ENCODE results near the gene WDR36.

Gene WDR36

DNA sequence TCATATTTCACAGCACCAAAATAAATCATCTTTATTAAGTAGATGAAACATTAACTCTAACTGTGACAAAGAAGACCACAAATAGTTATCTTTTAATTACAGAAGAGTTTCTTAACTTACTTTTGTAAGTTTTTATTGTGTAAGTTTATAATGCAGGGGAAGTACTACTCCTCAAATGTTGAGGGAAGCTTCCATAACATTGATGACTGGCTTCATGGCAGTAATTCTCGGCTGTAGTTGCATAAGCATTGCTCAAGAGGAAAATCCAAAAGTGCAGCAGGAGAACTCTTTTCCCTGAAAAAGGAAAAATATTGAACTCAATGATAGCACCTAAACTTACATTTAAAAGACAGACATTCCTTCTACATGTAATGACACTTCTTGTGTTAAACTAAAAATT, 16.1 kb upstream of the WDR36 start:
- Mint-ChIP-seq H3K36me3 (peaks cover 2% of the 10 kb centered on the region), H3K9me3 (no peaks in the 10 kb centered on the region), H3K27me3 (peaks cover 45% of the 10 kb centered on the region), H3K4me3 (no peak overlapping the region), H3K27ac (no peak overlapping the region), H3K4me1 (peaks cover 29% of the 10 kb centered on the region)

DNA sequence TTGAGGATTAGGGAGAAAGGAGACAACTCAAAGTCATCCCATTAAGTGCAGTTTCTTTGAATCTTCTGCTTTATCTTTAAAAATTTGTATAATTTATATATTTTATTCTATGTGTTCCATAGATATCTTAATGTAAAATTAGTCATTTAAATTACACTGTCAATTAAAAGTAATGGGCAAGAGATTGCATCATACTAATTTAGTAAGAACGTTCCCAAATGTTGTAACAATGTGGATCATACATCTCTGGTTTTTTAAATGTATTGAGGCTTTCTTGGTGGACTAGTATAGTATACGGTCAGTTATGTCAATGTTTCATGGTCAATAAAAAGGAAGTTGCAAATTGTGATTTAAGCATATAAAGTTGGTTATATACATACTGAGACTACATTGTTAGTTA, 14.5 kb upstream of the WDR36 start:
- H3K27me3 Mint-ChIP-seq, result peaks cover 39% of the 10 kb centered on the region
- H3K4me1 Mint-ChIP-seq, result peaks cover 20% of the 10 kb centered on the region

DNA sequence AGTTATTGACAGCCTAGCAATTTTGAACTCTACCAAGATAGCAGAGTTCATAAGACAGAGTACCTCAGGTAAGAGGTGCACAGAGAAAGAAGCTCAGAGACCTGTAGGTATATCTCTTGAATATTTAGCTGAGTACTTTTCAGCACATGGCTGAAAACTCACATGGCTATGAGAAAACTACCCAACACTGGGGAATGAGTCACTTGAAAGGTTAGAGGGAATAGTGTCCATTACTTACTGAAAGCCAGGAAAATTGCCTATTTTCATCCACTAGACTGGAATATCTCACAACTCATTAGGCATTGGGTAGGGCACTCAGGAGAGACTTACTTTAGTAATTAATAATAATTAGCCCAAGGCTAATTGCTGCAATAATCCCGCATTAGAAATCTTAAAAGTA, 12.3 kb upstream of the WDR36 start:
- Mint-ChIP-seq H3K27me3 (peaks cover 36% of the 10 kb centered on the region), H3K4me1 (peaks cover 6% of the 10 kb centered on the region), H3K4me3 (no peak overlapping the region), H3K36me3 (no peaks in the 10 kb centered on the region), H3K9me3 (no peaks in the 10 kb centered on the region), H3K27ac (no peak overlapping the region)

More for the DNA sequence above, 14.5 kb upstream of the WDR36 start:
- H3K36me3 Mint-ChIP-seq, result peaks cover 2% of the 10 kb centered on the region
- H3K9me3 Mint-ChIP-seq, result no peaks in the 10 kb centered on the region
- H3K27ac Mint-ChIP-seq, result no peak overlapping the region
- H3K4me3 Mint-ChIP-seq, result no peak overlapping the region

DNA sequence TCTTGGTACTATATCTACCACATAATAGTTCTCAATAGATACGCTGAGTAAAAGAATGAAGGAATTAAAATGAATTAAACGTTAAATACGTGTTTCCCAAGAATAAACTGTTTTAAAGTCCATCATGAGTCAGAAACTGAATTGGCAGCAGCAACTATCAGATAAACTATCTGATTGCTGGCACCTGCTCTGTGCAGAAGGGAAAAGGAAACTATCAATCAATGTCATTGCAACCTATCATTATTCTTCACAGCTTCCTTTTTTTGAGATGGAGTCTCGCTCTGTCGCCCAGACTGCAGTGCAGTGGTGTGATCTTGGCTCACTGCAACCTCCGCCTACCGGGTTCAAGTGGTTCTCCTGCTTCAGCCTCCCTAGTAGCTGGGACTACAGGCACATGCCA, 8.8 kb upstream of the WDR36 start:
- Mint-ChIP-seq H3K9me3 (no peaks in the 10 kb centered on the region), H3K4me3 (no peak overlapping the region), H3K27ac (no peak overlapping the region), H3K36me3 (no peaks in the 10 kb centered on the region), H3K27me3 (peaks cover 26% of the 10 kb centered on the region), H3K4me1 (no peaks in the 10 kb centered on the region)

DNA sequence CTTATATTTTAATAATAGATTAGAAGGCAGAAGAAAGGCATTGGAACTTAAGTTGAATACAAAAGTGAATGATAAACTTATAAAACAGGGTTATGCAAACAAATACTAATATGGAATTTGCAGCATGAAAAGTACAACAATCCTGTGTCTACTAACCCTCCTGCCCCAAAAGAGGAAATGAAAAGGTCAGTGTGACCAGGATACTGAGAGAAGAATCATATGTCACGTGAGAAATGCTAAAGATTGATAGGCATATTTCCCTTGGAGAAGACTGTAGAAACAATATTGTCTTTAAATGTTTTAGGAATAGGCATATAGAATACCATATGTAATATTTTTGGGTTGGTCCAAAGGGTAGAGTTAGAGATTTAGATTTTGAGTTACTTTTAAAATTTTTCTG, 3.8 kb downstream of the WDR36 start:
- H3K27ac Mint-ChIP-seq, result no peak overlapping the region
- H3K4me3 Mint-ChIP-seq, result no peak overlapping the region
- H3K36me3 Mint-ChIP-seq, result peaks cover 25% of the 10 kb centered on the region
- H3K9me3 Mint-ChIP-seq, result peaks cover 4% of the 10 kb centered on the region
- peaks cover 47% of the 10 kb centered on the region for H3K4me1 Mint-ChIP-seq
- H3K27me3 Mint-ChIP-seq, result peaks cover under 1% of the 10 kb centered on the region

DNA sequence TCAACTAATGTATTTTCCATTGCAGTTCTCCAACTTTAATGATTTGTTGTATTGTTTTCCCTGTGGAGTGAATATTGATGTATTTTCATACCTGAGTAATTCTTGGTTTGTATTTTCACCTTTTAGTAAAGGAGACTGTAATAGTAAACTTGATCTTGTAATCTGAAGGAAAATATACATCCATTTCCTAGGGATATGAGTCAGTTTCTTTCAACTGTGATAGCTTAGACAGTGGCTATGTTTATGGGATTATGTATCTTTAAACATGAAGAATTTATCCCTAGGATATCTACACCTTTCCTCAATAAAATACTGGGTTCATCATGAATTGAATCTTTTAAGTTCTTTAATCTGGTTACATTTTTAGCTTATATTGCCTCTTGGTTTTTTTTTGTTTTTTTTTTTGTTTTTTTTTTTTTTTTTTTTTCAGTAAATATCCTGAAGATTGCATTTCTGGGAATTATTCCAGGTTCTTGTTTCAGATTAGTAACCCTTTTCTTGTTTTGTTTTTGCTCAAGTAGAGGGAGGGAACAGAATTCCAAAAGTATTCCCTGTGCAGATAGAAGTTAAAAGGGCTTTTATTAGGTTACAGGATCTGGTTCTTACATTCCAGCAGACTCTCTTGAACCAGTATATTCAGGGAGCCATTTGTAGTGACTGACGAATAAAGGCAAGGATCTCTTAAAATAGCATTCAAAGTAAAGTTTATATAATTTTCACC, 7.1 kb downstream of the WDR36 start:
- Mint-ChIP-seq H3K4me3 (no peak overlapping the region), H3K27ac (no peak overlapping the region), H3K36me3 (peaks cover 29% of the 10 kb centered on the region), H3K4me1 (peaks cover 36% of the 10 kb centered on the region), H3K27me3 (no peaks in the 10 kb centered on the region), H3K9me3 (no peaks in the 10 kb centered on the region)

DNA sequence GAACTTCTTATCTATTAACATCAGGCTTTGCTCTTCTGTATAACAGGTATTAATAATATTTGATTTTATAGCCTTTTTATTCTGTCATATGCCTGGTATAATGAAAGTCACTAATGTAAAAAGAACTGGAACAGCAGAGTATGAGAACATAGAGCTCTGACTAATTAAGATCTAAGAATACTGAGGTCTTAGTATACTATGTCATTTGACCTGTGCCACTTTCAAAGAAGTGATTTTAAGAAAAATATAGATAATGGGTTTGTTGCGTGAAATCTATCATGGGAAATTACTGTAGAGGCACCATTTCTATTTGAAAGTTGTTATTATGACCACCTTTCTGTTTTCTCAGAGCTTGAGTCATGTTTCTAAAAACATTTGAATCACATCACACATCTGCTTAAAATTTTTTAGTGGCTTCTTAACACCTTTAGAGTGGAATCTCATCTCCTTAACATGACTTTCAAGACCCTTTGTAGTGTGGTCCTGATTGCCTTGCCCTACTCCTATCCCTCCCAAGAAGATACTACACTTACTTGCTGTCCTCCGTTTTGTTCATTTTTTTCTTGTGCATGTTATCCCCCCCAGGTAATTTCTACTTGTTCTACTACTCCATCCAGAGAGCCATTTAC, 14.3 kb downstream of the WDR36 start:
- Mint-ChIP-seq H3K4me1 (peaks cover 10% of the 10 kb centered on the region), H3K36me3 (peaks cover 31% of the 10 kb centered on the region), H3K27ac (no peak overlapping the region), H3K4me3 (no peak overlapping the region), H3K9me3 (no peaks in the 10 kb centered on the region), H3K27me3 (no peaks in the 10 kb centered on the region)

DNA sequence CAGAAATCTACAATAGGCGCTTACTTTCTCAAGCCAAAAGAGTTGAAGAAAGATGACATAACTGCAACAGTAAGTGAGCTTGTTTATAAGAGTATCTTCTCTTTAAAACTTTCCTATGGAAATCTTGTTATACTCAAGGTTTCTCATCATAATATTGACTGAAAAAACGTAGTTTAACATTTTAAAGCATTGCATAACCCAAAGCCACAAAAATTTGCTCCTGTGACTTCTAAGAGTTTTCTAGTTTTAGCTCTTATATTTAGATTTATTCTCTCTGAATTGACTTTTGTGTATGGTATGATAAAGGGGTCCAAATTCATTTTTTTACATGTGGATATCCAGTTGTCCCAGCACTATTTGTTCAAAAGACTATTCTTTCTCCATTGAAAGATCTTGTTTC, 15.2 kb downstream of the WDR36 start:
- H3K36me3 Mint-ChIP-seq, result peaks cover 31% of the 10 kb centered on the region
- no peaks in the 10 kb centered on the region for H3K9me3 Mint-ChIP-seq
- no peak overlapping the region for H3K4me3 Mint-ChIP-seq
- H3K27ac Mint-ChIP-seq, result no peak overlapping the region
- no peaks in the 10 kb centered on the region for H3K27me3 Mint-ChIP-seq
- peaks cover 10% of the 10 kb centered on the region for H3K4me1 Mint-ChIP-seq

DNA sequence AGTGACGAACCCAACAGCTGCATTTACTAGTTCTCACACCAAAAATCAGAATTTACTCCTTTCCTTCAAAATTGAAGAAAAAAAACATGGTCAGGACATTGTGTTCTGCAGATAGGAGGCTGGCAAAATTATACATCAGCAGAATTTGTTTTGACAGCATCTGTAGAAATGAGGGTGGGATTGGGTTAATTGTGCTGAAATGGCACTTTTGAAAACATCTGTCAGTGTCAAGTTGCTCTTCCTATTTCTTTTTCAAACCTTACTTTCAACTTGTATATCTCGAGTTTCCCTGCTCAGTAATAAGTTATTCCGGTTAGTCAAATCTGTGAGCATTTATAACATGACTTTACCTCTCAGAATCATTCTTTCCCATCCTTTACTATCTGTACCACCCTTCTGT, 19.8 kb downstream of the WDR36 start:
- H3K27ac Mint-ChIP-seq, result no peak overlapping the region
- no peak overlapping the region for H3K4me3 Mint-ChIP-seq
- peaks cover 26% of the 10 kb centered on the region for H3K36me3 Mint-ChIP-seq
- peaks cover 13% of the 10 kb centered on the region for H3K4me1 Mint-ChIP-seq
- no peaks in the 10 kb centered on the region for H3K9me3 Mint-ChIP-seq
- no peaks in the 10 kb centered on the region for H3K27me3 Mint-ChIP-seq

DNA sequence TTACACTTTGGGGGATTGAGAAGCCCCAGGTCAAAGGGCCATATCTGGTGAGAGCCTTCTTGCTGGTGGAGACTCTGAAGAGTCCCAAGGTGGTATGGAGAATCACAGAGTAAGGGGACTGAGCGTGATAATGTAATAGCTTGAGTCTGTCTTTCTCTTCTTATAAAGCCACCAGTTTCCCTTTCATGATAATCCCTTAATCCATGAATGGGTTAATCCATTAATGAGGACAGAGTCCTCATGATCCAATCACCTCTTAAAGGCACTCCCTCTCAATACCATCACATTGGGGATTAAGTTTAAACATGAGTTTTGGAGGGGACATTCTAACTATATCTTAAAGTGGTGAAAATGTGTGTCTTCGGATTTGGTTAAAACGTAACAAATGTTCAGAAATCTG, 21.5 kb downstream of the WDR36 start:
- Mint-ChIP-seq H3K27me3 (no peaks in the 10 kb centered on the region), H3K27ac (no peak overlapping the region), H3K36me3 (peaks cover 18% of the 10 kb centered on the region), H3K4me1 (peaks cover 13% of the 10 kb centered on the region), H3K9me3 (no peaks in the 10 kb centered on the region), H3K4me3 (no peak overlapping the region)

DNA sequence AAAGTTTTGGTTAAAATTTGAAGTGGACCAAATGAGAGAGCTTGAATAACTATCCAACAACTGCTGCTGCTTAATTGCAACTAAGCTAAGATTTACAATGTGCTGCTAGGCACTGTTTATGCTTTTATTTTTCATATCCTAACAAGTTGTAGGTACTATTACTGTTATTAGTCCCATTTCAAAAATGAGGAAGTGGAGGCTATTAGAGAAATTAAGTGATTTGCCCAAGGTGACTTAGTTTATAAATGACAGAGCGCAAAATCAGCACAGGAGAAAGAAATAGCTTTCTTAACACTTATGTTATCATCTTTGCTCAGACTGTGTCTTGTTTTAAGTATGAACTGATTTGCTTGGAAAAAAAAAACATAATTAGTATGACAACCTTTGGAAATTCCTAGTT, 23.1 kb downstream of the WDR36 start:
- no peak overlapping the region for H3K4me3 Mint-ChIP-seq
- H3K9me3 Mint-ChIP-seq, result no peaks in the 10 kb centered on the region
- no peak overlapping the region for H3K27ac Mint-ChIP-seq
- H3K27me3 Mint-ChIP-seq, result no peaks in the 10 kb centered on the region
- peaks cover 21% of the 10 kb centered on the region for H3K36me3 Mint-ChIP-seq
- H3K4me1 Mint-ChIP-seq, result peaks cover 13% of the 10 kb centered on the region

DNA sequence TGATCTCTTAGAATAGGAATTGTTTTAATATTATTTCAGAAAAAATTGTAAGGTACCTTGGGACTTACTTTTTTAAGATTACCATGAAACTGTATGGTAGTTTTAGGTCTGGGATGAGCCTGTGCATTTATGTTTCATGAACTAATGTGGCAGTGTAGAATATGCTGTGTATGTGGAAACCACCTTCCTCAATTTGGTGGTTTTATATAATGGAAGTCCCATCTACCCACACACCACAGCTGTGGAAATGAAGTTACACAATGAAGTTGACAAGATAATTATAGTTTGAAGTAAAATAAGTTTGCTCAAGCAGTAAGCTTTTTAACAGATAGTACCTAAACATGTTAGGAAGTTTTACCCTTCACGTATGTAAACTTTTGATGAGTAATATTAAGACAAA, 24.4 kb downstream of the WDR36 start:
- Mint-ChIP-seq H3K4me1 (peaks cover 22% of the 10 kb centered on the region), H3K9me3 (no peaks in the 10 kb centered on the region), H3K27me3 (no peaks in the 10 kb centered on the region), H3K4me3 (no peak overlapping the region), H3K27ac (no peak overlapping the region), H3K36me3 (peaks cover 26% of the 10 kb centered on the region)

DNA sequence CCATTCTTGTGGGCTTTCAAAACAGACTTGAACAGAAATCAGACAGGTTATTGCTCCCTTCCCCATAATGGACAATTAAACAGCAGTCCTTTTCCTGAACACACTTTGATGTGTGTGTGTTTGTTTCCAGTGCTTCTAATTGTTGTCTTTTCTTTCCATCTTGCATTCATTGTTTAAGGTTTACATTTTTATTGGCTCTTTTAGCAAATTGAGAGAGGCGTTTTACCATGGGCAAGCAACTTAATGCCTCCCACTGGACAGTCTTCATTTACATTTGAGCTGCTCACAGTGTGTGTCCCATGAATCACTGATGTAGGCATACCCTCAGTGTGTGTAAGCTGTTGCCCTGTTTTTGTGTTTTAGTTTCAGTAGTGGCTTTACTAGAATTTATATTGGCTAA, 25.0 kb downstream of the WDR36 start:
- H3K36me3 Mint-ChIP-seq, result peaks cover 30% of the 10 kb centered on the region
- no peak overlapping the region for H3K27ac Mint-ChIP-seq
- H3K4me1 Mint-ChIP-seq, result peaks cover 26% of the 10 kb centered on the region
- no peaks in the 10 kb centered on the region for H3K9me3 Mint-ChIP-seq
- no peak overlapping the region for H3K4me3 Mint-ChIP-seq
- H3K27me3 Mint-ChIP-seq, result no peaks in the 10 kb centered on the region

DNA sequence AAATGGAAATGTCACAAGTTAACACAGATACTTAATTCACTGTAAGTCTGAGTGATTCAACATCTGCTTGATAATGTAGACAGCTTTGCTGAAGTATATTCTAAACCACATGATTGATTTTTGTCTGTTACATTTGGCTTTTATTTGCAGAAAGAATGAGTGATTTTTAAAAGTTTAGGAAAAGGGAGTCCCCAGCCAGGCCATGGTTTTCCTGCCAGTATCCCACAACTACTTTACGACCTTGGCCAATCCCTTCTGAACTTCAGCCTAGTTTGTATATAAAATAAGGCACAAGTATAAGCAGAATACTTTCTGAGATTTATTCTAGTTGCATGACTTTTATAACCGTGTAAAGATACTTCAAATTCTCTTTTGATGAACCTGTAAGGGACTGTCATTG, 27.1 kb downstream of the WDR36 start:
- no peak overlapping the region for H3K4me3 Mint-ChIP-seq
- no peaks in the 10 kb centered on the region for H3K9me3 Mint-ChIP-seq
- H3K4me1 Mint-ChIP-seq, result peaks cover 26% of the 10 kb centered on the region
- H3K27me3 Mint-ChIP-seq, result no peaks in the 10 kb centered on the region
- H3K36me3 Mint-ChIP-seq, result peaks cover 21% of the 10 kb centered on the region
- H3K27ac Mint-ChIP-seq, result no peak overlapping the region

DNA sequence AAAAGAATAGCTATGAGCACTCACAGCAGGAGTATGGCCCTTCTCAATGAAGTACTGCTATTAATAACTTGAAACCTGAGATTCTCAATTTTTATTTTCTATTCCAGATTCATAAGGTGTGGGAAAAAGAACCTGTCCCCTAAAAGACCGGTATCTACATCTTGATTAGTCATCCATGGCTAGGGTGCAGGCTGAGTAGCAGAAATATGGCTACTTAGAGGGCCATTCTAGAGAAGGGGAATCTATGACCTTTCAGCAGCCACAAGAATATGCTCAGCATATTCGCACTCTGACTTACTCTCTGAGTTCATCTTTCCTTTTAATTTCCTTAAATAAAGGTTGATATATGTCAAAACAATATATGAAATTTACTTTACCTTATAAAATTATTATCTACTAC, 27.7 kb downstream of the WDR36 start:
- peaks cover 24% of the 10 kb centered on the region for H3K4me1 Mint-ChIP-seq
- peaks cover 18% of the 10 kb centered on the region for H3K36me3 Mint-ChIP-seq
- H3K9me3 Mint-ChIP-seq, result no peaks in the 10 kb centered on the region
- no peak overlapping the region for H3K4me3 Mint-ChIP-seq
- no peaks in the 10 kb centered on the region for H3K27me3 Mint-ChIP-seq
- H3K27ac Mint-ChIP-seq, result no peak overlapping the region

DNA sequence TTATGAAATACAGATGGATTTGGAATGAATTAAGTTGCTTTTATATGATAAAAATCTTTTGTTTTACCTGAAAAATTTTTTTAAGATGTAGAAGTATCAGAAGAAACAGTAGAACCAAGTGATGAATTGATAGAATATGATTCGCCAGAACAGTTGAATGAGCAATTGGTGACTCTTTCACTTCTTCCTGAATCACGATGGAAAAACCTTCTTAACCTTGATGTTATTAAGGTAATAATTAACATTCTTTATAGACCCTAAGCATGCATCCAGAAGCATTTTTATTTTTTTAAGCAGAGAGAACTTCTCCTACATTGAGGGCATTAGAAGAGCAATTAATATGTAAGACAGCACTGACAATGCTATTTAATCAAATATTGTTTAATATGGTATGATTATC, 28.8 kb downstream of the WDR36 start:
- peaks cover 23% of the 10 kb centered on the region for H3K4me1 Mint-ChIP-seq
- H3K4me3 Mint-ChIP-seq, result no peak overlapping the region
- H3K27me3 Mint-ChIP-seq, result no peaks in the 10 kb centered on the region
- H3K27ac Mint-ChIP-seq, result no peak overlapping the region
- no peaks in the 10 kb centered on the region for H3K9me3 Mint-ChIP-seq
- peaks cover 18% of the 10 kb centered on the region for H3K36me3 Mint-ChIP-seq

DNA sequence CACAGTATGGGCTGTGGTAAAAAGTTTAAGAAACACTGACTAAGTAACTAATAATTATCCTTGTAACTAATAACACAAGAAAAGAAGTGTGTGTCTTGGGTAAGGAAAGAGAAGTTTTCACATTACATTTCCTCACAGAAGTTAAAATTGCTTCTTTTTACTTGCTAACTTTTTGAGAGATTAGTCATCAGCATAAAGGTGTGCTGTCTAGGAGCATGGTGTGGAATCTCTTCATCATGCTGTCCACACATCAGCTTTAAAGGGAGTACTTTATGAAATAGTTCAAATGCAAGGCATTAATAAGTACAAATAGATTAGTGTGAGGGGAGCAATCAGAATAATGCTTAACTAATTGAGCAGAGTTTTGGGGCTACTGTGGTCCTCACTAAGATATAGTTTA, 29.8 kb downstream of the WDR36 start:
- Mint-ChIP-seq H3K36me3 (peaks cover 20% of the 10 kb centered on the region), H3K4me1 (peaks cover 18% of the 10 kb centered on the region), H3K4me3 (no peak overlapping the region), H3K27me3 (no peaks in the 10 kb centered on the region), H3K9me3 (no peaks in the 10 kb centered on the region), H3K27ac (no peak overlapping the region)

Measured in activated naive CD4-positive, alpha-beta T cell treated with anti-CD3 and anti-CD28 coated beads, Interleukin-2, amount 50 U/mL, for 24 hours (primary cell).